Brain microvascular endothelial cell (primary cell): ENCODE measurements around the gene CDH22.

ENCODE experiments used
- DNase-seq: peaks from one replicate; pipeline ENCODE4 v3.0.0-alpha.2; 2020
- H3K27ac ChIP-seq: fragments of 250-450 bp; sonication (Bioruptor Pico); 2 replicates; pipeline ENCODE4 v1.5.1; 2020; ENCODE audit warnings: mild to moderate bottlenecking, moderate library complexity
- H3K27me3 ChIP-seq: fragments of 250-450 bp; sonication (Bioruptor Pico); replicated peaks from 2 replicates; pipeline ENCODE4 v1.5.1; 2020; ENCODE audit warnings: mild to moderate bottlenecking
- H3K36me3 ChIP-seq: fragments of 250-450 bp; sonication (Bioruptor Pico); replicated peaks from 2 replicates; pipeline ENCODE4 v1.5.1; 2020; ENCODE audit warnings: mild to moderate bottlenecking
- H3K4me3 ChIP-seq: 2 replicates; pipeline ENCODE4 v1.5.1; 2011; ENCODE audit warnings: low read depth, mild to moderate bottlenecking, control low read depth, low read length, moderate library complexity
- in situ Hi-C: cut with HindIII; loops from 2 replicates; pipeline ENCODE4 v1.10.0; 2017; ENCODE audit warnings: low sequenced_read_pairs, low pct_ligation_motif_present
- TF ChIP-seq, protein P1 (sequence below): IDR thresholded peaks from 2 replicates; pipeline ENCODE4 v1.5.1; 2011; ENCODE audit warnings: low read depth, mild to moderate bottlenecking, moderate library complexity, low read length, control low read depth, inconsistent platforms; ENCODE audit errors: missing control alignments

The CDH22 gene

GRCh38 chr20:46341074-46342009 lies 33.0 kb upstream of the CDH22 start:
- Histone ChIP-seq H3K27ac (no peak overlapping the region), H3K27me3 (peaks cover 45% of the 10 kb centered on the region), H3K36me3 (no peaks in the 10 kb centered on the region), H3K4me3 (no peak overlapping the region)
- TF ChIP-seq, protein P1, sequence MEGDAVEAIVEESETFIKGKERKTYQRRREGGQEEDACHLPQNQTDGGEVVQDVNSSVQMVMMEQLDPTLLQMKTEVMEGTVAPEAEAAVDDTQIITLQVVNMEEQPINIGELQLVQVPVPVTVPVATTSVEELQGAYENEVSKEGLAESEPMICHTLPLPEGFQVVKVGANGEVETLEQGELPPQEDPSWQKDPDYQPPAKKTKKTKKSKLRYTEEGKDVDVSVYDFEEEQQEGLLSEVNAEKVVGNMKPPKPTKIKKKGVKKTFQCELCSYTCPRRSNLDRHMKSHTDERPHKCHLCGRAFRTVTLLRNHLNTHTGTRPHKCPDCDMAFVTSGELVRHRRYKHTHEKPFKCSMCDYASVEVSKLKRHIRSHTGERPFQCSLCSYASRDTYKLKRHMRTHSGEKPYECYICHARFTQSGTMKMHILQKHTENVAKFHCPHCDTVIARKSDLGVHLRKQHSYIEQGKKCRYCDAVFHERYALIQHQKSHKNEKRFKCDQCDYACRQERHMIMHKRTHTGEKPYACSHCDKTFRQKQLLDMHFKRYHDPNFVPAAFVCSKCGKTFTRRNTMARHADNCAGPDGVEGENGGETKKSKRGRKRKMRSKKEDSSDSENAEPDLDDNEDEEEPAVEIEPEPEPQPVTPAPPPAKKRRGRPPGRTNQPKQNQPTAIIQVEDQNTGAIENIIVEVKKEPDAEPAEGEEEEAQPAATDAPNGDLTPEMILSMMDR, result no peak
- in situ Hi-C loops, result no loop called here
- DNase-seq, result no peak

GRCh38 chr20:46339037-46339436 lies 30.7 kb upstream of the CDH22 start:
- TF ChIP-seq, protein P1, result no peak
- Histone ChIP-seq H3K4me3 (no peak overlapping the region), H3K36me3 (no peaks in the 10 kb centered on the region), H3K27ac (no peak overlapping the region), H3K27me3 (peaks cover 58% of the 10 kb centered on the region)
- DNase-seq, result no peak
- in situ Hi-C loops, result no loop called here

DNA sequence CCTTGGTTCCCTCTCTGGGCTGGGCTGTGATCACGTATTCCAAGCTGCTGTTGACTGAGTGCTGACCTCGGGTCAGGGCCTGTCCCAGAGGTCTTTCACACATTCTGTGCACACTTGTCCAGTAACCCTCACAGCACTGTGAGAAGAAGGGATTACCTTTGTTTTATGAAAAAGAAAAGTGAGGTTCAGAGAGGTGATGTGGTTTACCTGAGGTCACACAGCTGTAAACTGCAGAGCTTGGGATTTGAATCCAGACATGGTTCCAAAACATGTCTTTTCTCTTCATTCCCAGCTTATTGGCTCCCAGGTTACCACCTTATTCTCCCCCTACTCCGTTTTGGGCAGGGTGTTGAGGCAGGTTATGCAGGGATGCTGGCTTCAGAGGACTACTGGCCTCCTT lies 28.4 kb upstream of the CDH22 start:
- TF ChIP-seq, protein P1, result no peak
- in situ Hi-C loops, result no loop called here
- Histone ChIP-seq H3K27me3 (peaks cover 61% of the 10 kb centered on the region), H3K27ac (no peak overlapping the region), H3K4me3 (no peak overlapping the region), H3K36me3 (no peaks in the 10 kb centered on the region)
- no peak for DNase-seq

GRCh38 chr20:46334303-46334904 lies 26.1 kb upstream of the CDH22 start:
- peaks cover 62% of the 10 kb centered on the region for H3K27me3 ChIP-seq
- no peak for DNase-seq
- TF ChIP-seq, protein P1, result no peak
- no peaks in the 10 kb centered on the region for H3K36me3 ChIP-seq
- H3K4me3 ChIP-seq, result no peak overlapping the region
- in situ Hi-C loops, result no loop called here
- no peak overlapping the region for H3K27ac ChIP-seq

- TF ChIP-seq, protein P1, result no peak
- H3K27me3 ChIP-seq, result peaks cover 60% of the 10 kb centered on the region
Measured at GRCh38 chr20:46333161-46333991, 25.1 kb upstream of the CDH22 start.

More at GRCh38 chr20:46333161-46333991, 25.1 kb upstream of the CDH22 start:
- no peak overlapping the region for H3K4me3 ChIP-seq
- H3K27ac ChIP-seq, result no peak overlapping the region
- DNase-seq, result no peak
- H3K36me3 ChIP-seq, result no peaks in the 10 kb centered on the region
- in situ Hi-C loops, result no loop called here
